Panc1 (cell line): ENCODE data around the gene MYL10. TPM values are rescaled to one million over a fixed set of nuclear protein-coding genes. Genes with fewer than 3 reads are reported as not detected.

Experiments
- ATAC-seq: fragments of 200-7000 bp; cut with Tn5 transposase; 2 replicates; pipeline ENCODE4 v1.9.1; 2020; ENCODE audit warnings: mild to moderate bottlenecking, moderate library complexity
- BruUV-seq: library from RNA; stranded (reverse); fragments of 400-500 nt; replicated peaks from 2 replicates; lab custom pipeline; 2021; lab: Mats Ljungman, UMichigan
- CTCF ChIA-PET: fragments of 300-600 bp; sonication (Branson Sonifier 250); formaldehyde crosslinking; loops from one replicate; lab custom pipeline; 2022; ENCODE audit warnings: antibody characterized with exemption; lab: Charles Lee
- POLR2A ChIA-PET: fragments of 300-600 bp; sonication (Branson Sonifier 250); formaldehyde crosslinking; loops from one replicate; lab custom pipeline; 2022; ENCODE audit warnings: antibody characterized with exemption; lab: Charles Lee
- DNase-seq: peaks from one replicate; pipeline ENCODE4 v3.0.0-alpha.2; 2010; ENCODE audit warnings: low read depth, low spot score
- H3K27ac ChIP-seq: 2 replicates; pipeline ENCODE4 v1.5.1; 2011; ENCODE audit warnings: mild to moderate bottlenecking, low read length, inconsistent platforms
- H3K27me3 ChIP-seq: fragments of 200-500 bp; sonication (Bioruptor generic); 2 replicates; pipeline ENCODE4 v1.6.0; 2014; ENCODE audit warnings: low read length, inconsistent platforms; ENCODE audit not compliant: control insufficient read depth, insufficient read depth
- H3K36me3 ChIP-seq: fragments of 200-500 bp; sonication (Bioruptor generic); 2 replicates; pipeline ENCODE4 v1.5.1; 2014; ENCODE audit warnings: inconsistent platforms, mild to moderate bottlenecking, low read length, moderate library complexity; ENCODE audit not compliant: control insufficient read depth, insufficient read depth
- H3K4me1 ChIP-seq: 2 replicates; pipeline ENCODE4 v1.5.1; 2011; ENCODE audit warnings: inconsistent platforms, mild to moderate bottlenecking, low read length, moderate library complexity; ENCODE audit not compliant: control insufficient read depth, insufficient read depth
- H3K4me3 ChIP-seq, 2 experiments: 2 replicates each; pipeline ENCODE4 v1.5.1; 2011 to 2012; ENCODE audit warnings: low read depth in 2 of 2, low read length in 2 of 2, mild to moderate bottlenecking in 2 of 2, inconsistent platforms in 1 of 2, moderate library complexity in 1 of 2
- H3K9me3 ChIP-seq: fragments of 200-500 bp; sonication (Bioruptor generic); 2 replicates; pipeline ENCODE4 v1.5.1; 2014; ENCODE audit warnings: low read depth, mild to moderate bottlenecking, inconsistent platforms, low read length, moderate library complexity; ENCODE audit not compliant: control insufficient read depth, insufficient read depth
- CTCF ChIP-seq: fragments of 450-650 bp; IDR thresholded peaks from 2 replicates; pipeline ENCODE4 v1.5.1; 2017; ENCODE audit warnings: mild to moderate bottlenecking
- POLR2AphosphoS5 ChIP-seq: IDR thresholded peaks from 2 replicates; pipeline ENCODE4 v1.6.1; 2012; ENCODE audit warnings: mild to moderate bottlenecking, low read depth, low read length, moderate library complexity
- SIN3A ChIP-seq: IDR thresholded peaks from 2 replicates; pipeline ENCODE4 v1.6.1; 2012; ENCODE audit warnings: low read depth, mild to moderate bottlenecking, low read length, moderate library complexity, borderline replicate concordance; ENCODE audit not compliant: insufficient read depth
- TCF7L2 ChIP-seq: IDR thresholded peaks from 2 replicates; pipeline ENCODE4 v1.6.1; 2011; ENCODE audit warnings: mild to moderate bottlenecking, low read depth, low read length, inconsistent platforms
- in situ Hi-C: cut with HindIII; loops from 2 replicates; pipeline ENCODE4 v1.10.0; 2016; ENCODE audit warnings: low sequenced_read_pairs, low pct_unique_long_range_greater_than_20kb
- intact Hi-C: fragments of 100-400 bp; cut with micrococcal nuclease; formaldehyde crosslinking; loops from one replicate; pipeline ENCODE4 v1.10.0; 2022; ENCODE audit not compliant: unreplicated experiment
- total RNA-seq: library from RNA; stranded (reverse); gene quantifications from one replicate; pipeline ENCODE4 v1.2.1, GENCODE V29; 2021; ENCODE audit not compliant: unreplicated experiment
- TF ChIP-seq, protein P1 (sequence below), 2 experiments: IDR thresholded peaks; 2 replicates each; pipeline ENCODE4 v1.6.1; 2011 to 2012; ENCODE audit warnings: low read depth in 2 of 2, control low read depth in 1 of 2, low read length in 1 of 2, mild to moderate bottlenecking in 1 of 2, moderate library complexity in 1 of 2; ENCODE audit not compliant: insufficient read depth in 1 of 2

MYL10 gene
- total RNA-seq, 1 experiment from 2014 or later = not detected

DNA sequence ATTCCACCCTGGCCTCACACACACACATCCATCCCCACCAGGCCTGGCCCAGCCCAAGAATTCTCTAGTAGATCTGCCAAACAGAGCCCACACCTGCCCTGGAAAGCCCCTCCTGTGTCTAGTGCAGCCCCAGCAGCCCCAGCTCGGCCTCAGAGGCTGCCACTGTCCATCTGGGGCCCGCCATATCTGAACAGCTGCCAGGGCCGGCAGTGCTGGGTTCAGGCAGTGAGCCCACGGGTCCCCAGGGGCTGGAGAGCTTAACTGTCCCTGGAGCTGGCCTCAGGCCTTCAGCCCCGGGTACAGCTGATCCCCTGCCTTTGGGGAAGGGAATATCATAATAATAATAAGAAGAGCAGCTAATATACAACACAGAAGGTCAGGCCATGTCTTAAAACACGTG is 574 bp downstream of the MYL10 start:
- no peak overlapping the region for H3K4me3 ChIP-seq
- DNase-seq = no peak
- intact Hi-C loops = no loop called here
- no peak overlapping the region for H3K27ac ChIP-seq
- TF ChIP-seq CTCF (no peak), POLR2AphosphoS5 (no peak), SIN3A (no peak)
- BruUV-seq = no TSS peak
- in situ Hi-C loops = no loop called here
- CTCF ChIA-PET = no interaction called here
- H3K36me3 ChIP-seq = no peaks in the 10 kb centered on the region
- POLR2A ChIA-PET = no interaction called here
- ATAC-seq = no peak
- H3K4me1 ChIP-seq = peaks cover 19% of the 10 kb centered on the region
- no peaks in the 10 kb centered on the region for H3K27me3 ChIP-seq
- H3K9me3 ChIP-seq = no peaks in the 10 kb centered on the region

GRCh38 chr7:101626758-101627157 is 2.3 kb downstream of the MYL10 start:
- in situ Hi-C loops (no loop called here), intact Hi-C loops (no loop called here)
- TF ChIP-seq SIN3A (no peak), TCF7L2 (no peak), POLR2AphosphoS5 (no peak), CTCF (no peak)
- TF ChIP-seq, protein P1, sequence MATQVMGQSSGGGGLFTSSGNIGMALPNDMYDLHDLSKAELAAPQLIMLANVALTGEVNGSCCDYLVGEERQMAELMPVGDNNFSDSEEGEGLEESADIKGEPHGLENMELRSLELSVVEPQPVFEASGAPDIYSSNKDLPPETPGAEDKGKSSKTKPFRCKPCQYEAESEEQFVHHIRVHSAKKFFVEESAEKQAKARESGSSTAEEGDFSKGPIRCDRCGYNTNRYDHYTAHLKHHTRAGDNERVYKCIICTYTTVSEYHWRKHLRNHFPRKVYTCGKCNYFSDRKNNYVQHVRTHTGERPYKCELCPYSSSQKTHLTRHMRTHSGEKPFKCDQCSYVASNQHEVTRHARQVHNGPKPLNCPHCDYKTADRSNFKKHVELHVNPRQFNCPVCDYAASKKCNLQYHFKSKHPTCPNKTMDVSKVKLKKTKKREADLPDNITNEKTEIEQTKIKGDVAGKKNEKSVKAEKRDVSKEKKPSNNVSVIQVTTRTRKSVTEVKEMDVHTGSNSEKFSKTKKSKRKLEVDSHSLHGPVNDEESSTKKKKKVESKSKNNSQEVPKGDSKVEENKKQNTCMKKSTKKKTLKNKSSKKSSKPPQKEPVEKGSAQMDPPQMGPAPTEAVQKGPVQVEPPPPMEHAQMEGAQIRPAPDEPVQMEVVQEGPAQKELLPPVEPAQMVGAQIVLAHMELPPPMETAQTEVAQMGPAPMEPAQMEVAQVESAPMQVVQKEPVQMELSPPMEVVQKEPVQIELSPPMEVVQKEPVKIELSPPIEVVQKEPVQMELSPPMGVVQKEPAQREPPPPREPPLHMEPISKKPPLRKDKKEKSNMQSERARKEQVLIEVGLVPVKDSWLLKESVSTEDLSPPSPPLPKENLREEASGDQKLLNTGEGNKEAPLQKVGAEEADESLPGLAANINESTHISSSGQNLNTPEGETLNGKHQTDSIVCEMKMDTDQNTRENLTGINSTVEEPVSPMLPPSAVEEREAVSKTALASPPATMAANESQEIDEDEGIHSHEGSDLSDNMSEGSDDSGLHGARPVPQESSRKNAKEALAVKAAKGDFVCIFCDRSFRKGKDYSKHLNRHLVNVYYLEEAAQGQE (IDR thresholded peaks at IDR 0.05; ENCODE audit: insufficient read depth in 1 of 2, low read depth in 2 of 2, low read length in 1 of 2) = no peak
- CTCF ChIA-PET = no interaction called here
- BruUV-seq = no TSS peak
- Histone ChIP-seq H3K27me3 (no peaks in the 10 kb centered on the region), H3K4me3 (no peak overlapping the region), H3K36me3 (no peaks in the 10 kb centered on the region), H3K4me1 (peaks cover 19% of the 10 kb centered on the region), H3K27ac (no peak overlapping the region), H3K9me3 (no peaks in the 10 kb centered on the region)
- DNase-seq = no peak
- ATAC-seq = no peak
- POLR2A ChIA-PET = no interaction called here
